Dedifferentiated amniotic fluid mesenchymal stem cell (primary cell): ENCODE results near the gene PC.
"Not testable (repeated sequence)": the region's sequence is repeated elsewhere in the genome, so short reads cannot be mapped to it uniquely, and the experiment has no call there.

ENCODE experiments used
- DNase-seq: peaks from one replicate; pipeline ENCODE4 v3.0.0-alpha.2; 2016; ENCODE audit errors: extremely low spot score

The PC gene

DNA sequence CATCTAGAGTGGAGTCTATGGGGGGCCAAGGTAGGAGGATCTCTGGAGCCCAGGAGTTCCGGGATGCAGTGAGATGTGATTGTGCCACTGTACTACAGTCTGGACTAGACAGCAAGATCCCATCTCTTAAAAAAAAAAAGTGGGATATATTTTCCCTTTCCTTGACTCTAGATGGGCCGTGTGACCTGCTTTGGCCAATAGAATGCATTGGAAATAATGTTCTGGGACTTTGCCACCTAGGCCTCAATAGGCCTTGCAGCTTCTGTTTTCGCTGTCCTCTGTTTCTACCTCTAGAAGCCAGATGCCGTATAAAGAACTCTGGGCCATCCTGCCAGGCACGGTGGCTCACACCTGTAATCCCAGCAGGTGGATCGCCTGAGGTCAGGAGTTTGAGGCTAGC lies 20.5 kb upstream of the PC start:
- DNase-seq, result no peak

DNA sequence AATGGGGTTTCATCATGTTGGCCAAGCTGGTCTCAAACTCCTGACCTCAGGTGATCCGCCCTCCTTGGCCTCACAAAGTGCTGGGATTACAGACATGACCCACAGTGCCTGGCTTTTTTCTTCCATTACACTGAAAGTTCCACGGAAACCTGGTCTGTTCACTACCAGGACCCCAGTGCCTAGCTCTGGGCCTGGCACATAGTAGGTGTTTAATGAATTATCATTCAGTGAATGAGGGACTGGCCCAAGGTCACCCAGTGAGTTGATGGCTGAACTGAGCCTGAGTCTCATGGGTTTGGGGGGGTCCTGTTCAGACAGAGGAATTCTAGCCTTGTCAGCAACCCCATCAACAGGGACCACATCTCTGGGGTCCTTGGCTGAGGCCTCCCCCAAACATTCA lies 20.0 kb upstream of the PC start:
- no peak for DNase-seq

DNA sequence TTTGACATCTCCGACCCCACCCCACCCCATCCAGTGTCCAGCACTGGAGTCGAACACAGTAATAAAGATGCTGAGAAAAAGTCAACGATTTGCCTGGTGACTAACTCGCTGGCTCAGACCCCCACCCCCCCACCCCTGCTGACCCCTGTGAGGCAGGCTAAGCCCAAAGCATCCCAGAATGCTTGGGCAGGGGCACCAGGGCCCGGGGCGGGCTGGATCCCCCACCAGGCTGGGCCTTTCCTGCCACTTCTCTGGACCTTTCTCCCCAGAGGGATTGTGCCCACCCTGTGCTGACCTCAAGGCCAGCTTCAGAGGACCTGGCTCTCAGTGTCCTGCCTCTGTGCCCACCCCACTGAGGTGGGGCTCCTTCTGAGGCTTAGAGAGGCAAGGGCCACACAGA lies 18.7 kb upstream of the PC start:
- no peak for DNase-seq

DNA sequence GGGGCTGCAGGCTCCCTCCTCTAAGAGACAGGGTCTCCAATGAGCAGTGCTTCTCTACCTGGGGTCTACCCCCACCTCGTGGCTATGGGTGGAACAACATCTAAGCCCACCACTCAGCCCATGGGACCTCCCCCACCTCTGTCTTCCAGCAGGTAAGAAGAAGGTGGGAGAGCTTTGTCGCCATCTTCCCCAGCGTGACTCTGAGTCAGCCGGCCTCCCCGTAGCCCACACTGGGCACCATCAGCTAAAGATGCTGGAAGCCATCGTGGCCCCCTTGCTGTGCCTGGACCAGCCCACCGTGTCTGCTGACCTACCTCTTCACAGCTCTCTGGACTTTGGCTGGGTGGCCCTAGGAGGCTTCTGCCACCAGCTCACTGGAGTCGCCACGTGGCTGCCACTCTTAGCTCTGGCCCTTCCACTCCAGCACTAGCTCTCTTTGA lies 17.9 kb upstream of the PC start:
- no peak for DNase-seq

DNA sequence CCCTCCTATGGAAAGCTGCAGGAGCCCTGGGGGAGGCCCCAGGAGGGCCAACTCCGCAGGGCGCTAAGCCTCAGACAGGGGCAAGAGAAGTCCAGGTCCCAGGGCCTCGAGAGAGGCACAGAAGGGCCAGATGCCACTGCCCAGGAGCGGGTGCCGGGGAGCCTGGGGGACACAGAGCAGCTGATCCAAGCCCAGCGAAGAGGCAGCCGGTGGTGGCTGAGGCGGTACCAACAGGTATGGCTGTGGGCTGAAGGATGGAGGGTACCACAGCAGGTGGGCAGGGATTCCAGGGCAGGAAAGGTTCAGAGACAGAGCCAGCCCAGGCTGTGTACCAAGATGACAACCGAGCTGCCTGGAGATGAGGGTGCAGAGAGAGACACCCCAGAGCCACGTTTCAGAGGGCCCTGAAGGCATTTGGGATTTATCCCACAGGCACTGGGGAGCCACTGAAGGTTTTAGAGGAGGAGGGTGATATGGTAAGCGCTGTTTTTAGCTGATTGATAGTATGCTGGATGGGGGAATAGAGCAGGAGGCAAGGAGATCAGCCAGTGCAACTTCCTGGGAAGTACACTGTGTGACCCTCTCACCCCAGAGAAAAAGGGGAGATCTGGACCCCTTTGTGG lies 17.3 kb upstream of the PC start:
- no peak for DNase-seq

DNA sequence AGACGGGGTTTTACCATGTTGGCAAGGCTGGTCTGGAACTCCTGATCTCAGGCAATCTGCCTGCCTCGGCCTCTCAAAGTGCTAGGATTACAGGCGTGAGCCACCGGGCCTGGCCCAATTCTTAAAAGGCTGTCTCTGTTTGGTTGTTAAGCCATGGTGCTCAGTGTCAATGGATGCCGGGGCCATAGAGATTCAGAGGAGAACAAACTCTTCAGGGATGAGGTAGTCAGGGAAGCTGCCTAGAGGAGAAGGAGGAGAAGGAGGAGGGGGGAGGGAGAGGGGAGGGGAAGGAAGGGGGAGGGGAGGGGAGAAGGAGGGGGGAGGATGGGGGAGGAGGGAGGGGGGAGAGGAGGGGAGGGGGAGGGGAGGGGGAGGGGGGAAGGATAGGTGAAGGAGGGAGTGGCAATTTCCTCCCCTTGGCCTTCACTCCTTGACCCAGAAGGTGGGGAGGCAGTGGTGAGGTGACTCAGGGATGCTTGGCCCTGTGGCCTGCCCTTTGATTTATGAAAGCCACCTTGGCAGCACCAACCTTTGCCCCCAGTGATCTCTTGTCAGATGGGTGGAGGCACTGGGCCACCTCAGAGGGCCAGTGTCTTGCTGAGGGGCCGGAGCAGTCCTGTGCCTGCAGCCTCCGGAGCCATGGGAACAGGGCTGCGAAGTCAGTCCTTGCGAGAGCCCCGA lies 16.7 kb upstream of the PC start, which contains the start of gene C11orf86:
C11orf86 (plus strand) TSS at position 581 of the 681 bp plus-strand sequence; CDS start at position 640, 59 bp downstream.
- DNase-seq, result no peak

DNA sequence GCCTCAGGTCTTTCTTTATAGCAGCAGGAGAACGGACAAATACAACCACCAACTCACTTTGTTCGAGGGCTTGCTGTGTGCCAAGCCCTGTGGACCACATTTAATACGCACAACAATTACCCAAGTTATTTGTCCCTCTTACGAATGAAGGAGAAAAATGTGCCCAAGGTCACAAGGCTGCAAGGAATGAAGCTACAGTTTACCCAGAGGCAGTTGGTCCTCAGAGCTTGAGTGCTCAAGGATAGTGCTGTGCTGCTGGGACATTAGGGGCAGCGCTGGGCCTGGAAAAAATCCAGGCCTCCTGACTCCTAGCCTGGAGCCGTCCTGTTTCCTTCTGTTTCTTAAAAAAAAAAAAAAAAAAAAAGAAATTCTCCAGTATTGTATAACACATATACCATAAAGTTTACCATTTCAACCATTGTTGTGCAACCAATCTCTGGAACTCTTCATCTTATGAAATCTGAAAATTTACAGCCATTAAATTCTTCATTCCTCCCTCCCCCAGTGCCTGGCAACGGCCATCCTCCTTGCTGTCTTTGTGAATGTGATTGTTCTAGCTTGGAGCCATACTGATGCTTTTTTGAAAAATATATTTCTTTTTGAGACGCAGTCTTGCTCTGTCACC lies 15.9 kb upstream of the PC start:
- DNase-seq, result no peak

DNA sequence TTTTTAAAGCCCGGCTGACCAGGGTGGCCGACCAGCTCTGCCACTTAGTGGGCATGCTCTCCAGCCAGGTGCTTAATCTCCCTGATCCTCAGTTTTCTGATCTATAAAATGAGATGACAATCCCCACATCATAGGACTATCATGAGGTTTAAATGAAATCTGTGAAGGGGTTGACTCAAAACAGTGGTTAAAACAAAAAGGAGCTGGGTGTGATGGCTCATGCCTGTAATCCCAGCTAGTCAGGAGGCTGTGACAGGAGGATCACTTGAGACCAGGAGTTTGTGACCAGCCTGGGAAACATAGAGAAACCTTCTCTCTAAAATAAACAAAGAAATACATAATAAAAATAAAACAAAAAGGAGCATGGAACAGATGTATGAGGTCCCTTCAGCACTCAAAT lies 13.3 kb upstream of the PC start:
- no peak for DNase-seq

DNA sequence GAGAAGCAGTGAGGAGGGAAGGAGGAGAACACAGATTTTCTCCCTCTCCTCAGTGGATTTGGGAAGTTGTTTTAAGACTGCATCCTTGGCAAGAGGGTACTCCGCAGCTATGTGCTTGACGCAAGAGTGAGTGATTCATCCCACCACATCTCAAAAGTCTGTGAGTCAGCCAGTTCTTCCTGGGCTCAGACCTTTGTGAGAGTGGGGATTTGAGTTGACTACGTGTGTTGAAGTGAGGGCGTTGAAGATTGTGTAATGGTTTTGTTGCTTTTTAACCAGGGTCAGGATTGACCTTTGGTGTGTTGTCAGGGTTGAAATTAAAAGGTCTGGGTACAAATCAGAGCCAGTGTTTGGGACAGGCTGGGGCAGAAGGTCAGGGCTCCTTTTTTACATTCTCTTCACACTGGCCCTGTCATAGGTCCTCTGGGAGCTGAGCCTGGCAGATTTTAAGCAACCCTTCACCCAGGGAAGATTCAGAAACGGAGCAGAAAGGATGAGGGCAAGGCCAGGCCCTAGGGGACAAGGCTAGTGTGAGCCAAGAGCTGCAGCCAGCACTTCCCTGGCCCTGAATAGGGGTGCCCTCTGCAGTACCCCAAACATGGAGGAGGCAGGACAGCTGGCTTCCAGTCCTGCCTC lies 12.7 kb upstream of the PC start:
- DNase-seq, result peak; percentile 99

DNA sequence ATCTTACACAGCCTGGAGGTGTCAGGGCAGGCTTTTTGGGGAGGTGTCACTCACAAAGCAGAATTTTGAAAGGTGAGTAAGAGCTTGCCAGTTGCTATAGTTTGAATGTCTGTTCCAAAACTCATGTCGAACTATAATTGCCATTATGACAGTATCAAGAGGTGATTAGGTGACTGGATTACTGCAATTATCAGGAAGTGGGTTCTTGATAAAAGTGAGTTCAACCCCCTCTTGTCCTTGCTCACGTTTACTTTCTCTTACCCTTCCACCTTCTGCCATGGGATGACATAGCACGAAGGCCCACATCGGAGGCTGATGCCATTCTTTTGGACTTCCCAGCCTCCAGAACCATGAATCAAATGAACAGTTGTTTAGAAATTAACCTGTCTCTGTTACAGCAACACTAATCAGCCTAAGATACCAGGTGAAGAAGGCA lies 12.2 kb upstream of the PC start:
- DNase-seq, result no peak

DNA sequence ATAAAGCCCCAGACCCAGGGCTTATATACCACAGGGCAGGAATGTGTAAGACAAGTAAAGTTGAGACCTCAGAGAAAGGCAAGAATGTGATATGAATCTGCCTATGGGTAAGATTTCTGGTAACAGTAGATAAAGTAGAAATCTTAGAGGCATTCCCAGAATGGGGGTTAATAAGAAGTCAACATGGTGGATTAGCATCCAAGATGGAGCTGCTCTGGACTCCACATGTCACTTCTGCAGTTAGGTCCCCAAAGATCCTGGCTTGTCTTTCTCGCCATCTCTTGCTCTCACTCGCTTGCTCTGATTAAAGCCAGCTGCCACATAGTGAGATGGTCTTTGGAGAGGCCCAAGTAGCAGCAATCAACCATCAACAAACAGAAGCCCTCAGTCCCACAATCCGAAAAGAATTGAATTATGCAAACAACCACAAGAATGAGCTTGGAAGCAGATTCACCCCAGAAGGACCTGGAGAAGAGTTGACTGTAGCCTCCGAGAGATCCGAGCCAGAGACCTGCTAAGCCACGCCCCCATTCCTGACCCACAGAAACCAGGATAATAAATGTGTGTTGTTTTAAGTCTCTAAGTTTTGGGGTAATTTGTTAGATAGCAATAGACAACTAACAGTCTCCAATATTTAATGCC lies 11.5 kb upstream of the PC start:
- DNase-seq, result peak; percentile 51

DNA sequence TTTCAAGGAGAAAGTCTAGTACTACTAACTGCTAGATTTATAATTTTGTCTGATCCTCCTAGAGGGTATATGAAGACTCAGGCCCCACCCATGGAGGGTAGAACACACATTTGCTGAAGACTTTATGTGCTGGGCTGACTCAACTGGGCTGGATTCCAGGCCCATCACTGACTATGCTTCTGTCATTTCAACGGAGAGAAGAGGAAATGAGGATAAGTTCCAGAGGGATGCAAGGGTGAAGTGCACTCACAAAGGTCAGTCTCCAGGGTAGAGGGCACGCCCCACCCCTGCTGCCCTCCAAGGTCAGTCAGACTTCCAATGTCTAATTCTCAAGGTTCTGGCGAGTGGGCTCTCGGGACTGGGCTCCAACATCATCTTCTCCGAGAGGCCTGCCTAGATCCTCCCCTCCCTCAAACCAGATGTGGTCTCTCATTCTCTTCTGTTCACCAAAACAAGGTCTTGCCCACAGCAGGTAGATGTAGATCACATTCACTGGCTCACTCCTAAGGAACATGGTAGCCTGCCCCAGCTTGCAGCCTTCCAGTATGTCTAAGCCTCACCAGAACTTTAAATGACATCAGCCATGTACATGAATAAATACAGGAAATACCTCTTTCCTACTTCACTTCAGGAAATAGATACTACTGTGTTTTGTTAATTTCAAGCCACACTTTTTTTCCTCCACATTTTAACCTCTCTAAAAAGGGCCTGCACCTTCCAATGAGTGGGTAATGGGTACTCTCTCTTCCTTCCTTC lies 9.7 kb upstream of the PC start:
- DNase-seq, result no peak

DNA sequence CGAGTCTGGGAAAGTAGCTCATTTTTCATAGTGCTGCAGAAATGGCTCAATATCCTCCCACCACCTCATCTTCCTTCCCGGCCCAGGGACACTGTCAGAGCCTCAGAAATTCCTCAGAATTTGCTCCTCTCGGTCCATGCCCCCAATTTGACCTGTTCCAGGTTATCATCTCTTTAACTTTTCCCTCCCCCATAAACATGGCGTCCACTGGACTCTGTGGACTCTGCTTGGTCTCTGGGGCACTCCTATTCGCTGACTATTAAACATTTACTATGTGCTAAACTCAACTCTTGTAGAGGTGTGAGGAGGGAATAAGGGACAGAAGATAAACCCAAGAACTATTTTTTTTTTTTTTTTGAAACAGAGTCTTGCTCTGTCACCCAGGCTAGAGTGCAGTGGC lies 8.2 kb upstream of the PC start:
- no peak for DNase-seq

DNA sequence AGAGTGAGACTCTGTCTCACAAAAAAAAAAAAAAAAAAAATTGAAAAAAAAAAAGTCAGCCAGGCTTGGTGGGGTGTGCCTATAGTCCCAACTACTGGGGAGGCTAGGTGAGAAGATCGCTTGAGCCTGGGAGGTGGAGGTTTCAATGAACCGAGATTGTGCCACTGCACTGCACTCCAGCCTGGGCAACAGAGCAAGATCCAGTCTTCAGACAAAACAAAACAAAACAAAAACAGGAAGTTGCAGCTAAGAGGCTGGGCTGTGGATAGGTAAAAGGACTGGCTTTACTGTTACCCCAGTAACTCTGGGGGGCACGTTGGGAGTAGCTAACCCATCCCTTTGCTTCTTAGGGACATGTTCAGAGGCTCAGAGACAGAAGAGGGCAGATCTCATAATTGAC lies 6.3 kb upstream of the PC start:
- no peak for DNase-seq

DNA sequence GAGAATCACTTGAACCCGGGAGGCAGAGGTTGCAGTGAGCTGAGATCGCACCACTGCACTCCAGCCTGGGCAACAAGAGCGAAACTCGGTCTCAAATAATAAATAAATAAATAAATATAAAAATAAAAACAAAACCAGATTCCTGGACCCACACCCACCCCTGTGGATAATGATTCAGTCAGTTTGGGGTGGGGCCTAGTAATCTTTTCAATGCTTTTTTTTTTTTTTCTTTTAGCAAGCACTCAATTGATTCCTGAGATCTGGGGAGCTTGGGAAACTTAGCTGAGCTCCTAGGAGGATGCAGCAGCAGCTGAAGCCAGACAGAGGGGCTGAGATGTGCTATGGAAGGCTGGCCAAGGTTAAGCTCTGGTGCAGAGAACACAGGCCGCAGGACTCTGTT lies 4.6 kb upstream of the PC start:
- DNase-seq, result no peak

DNA sequence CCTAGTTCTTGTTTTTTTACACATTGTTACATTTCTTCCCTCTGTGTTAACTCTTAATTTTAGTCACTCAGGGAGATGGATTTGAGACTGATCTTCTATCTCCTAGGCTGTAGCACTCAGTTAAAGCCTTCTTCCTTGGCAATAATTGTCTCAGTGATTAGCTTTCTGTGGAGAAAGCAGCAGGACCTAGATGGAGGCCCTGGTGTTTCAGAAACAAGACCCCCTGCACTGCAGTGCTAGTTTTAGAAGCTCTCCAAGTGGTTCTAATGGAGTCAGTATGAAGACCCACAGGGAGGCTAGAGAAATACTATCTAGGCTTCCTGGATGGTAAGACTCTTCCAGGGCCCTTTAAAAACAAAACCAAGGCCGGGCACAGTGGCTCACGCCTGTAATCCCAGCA lies 4.1 kb upstream of the PC start:
- no peak for DNase-seq

DNA sequence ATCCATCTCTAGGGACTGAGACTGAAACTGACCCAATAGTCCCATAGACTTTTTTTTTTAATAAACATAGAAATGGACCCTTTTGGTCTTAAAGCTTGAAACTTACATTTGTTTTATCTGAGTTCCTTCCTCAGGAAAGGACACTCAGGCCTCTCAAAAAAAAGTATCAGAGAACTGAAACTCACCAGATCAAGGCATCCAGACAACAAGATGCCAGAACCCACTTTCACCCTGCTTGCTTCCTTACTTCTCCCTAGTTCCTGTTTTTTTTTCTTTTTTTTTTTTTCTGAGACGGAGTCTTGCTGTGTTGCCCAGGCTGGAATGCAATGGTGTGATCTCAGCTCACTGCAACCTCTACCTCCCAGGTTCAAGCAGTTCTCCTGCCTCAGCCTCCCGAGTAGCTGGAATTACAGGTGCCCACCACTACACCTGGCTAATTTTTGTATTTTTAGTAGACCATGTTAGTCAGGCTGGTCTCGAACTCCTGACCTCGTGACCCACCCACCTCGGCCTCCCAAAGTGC lies 3.6 kb upstream of the PC start:
- DNase-seq, result not testable (repeated sequence)

DNA sequence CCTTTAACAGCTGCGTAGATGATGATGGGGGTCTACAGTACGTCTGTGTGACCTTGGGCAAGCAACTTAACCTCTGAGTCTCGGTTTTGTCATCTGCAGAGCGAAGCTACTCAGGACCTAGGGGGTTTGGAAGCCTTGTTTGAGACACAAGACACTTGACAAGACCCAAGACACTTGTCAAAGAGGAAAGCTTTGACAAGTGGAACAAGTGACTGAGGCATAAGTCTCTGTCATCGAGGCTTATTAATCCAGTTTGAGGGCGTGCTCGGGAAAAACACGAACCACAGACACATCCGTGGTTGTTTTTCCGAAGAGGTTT lies 732 bp upstream of the PC start:
- no peak for DNase-seq

DNA sequence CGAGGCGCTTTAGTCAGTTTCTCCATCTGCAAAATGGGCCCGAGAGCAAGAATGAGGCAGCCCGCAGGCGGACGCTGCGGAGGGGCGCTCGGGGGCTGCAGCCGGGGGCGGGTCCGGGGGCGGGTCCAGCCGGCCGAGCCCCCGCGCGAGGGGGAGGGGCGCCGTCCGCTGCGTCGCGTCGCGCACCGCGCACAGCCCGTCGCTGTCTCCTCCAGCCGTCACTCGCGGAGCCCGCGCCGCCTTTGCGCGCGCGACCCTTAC lies 282 bp downstream of the PC start:
- no peak for DNase-seq

DNA sequence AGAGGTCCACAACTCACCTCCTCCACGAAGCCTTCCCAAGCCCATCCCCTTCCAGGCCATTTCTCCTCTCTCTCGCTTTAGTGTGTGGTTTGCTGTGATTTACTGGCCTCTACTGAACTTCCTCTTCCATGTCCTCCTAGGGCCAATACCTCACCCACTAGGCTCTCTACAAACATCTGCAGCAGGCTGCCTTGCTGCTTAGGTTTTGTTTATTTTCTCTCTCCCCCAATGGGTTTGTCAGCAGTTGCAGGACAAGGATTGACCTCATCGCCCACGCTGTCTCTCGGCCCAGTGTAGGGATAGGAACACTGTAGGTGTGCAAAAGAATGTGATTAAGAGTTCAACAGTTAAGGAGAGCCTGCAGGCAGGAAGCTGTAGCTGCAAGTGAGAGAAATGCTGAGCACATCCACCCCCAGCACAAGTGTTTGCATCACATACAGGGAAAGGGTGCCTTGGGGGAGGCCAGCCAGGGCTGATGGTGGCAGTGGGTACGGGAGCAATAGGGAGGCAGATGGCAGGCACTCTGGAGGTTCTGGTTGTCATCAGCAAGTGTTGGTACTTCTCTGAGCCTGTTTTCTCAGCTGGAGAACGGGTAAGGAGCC lies 1.4 kb downstream of the PC start:
- DNase-seq, result no peak

DNA sequence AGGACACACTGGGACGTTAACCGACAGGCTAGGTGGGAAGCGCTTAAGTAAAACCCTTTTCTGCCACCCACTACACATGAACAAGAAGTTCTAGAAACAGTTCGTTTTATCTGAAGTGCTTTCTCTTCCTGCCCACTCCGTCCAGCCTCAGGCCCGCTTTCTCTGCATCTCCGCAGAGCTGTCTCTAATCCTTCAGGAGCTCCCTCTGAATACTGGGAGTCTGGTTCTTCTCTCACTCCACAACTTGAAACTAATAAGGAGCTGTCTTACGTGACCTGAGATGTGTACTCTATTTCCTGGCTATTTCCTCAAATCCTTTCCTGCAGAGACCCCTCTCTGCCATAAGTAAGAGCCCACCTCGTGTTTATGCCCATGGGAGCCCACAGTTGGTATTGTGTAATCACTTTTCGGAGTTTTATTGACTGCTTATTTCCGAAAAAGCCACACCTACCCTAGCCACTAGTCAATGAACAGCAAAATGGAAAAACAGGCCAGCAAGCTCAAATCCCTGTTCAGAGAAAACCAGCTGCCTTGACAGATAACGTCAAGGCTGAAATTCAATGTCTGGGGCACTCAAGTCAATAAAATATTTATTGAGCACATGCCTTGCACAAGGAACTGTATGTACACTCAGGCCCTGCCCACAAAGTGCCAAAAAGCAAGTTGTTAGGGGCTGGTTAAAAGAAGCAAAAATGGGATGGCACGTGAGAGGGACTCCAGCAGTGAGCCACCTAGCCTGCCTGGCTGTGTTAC lies 4.9 kb downstream of the PC start:
- no peak for DNase-seq
